ENCODE results near the gene KIF18A. TPM values are rescaled to one million over a fixed set of nuclear protein-coding genes. Genes with fewer than 3 reads are reported as not detected.

Gene KIF18A
- total RNA-seq, 1 donor from 2014 or later: 19.1 TPM

- peaks cover 16% of the 10 kb centered on the region for H3K9me3 Mint-ChIP-seq
- no peak for DNase-seq (ENCODE audit: low spot score)
- no peaks in the 10 kb centered on the region for H3K27me3 Mint-ChIP-seq (ENCODE audit: low read depth)
- H3K4me3 Mint-ChIP-seq (ENCODE audit: low read depth): no peak overlapping the region
- no peaks in the 10 kb centered on the region for H3K4me1 Mint-ChIP-seq (ENCODE audit: low read depth)
- H3K36me3 Mint-ChIP-seq (ENCODE audit: low read depth): peaks cover 34% of the 10 kb centered on the region
- no peak overlapping the region for H3K27ac Mint-ChIP-seq
- intact Hi-C loops (cut with micrococcal nuclease): no loop called here
Measured at GRCh38 chr11:28132548-28132947, 24.6 kb upstream of the KIF18A start.

GRCh38 chr11:28123151-28123581, 15.2 kb upstream of the KIF18A start:
- H3K27ac Mint-ChIP-seq: no peak overlapping the region
- intact Hi-C loops (cut with micrococcal nuclease): no loop called here
- no peaks in the 10 kb centered on the region for H3K9me3 Mint-ChIP-seq

DNA sequence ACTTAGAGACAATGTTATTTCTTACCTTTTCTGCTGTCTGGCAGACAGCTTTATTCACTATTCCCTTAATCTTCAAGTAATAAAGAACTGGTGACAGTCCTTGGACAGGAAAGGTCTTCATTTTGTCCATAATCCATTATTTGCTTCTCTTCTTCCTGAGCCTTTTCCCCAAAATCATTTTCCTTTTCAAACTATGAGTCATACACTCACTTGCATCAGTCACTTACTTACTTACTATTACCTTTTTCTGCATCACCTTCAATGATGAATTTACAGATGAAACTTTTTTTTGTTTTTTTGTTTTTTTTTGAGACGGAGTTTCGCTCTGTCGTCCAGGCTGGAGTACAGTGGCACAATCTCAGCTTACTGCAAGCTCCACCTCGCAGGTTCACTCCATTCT, 9.8 kb upstream of the KIF18A start:
- H3K27me3 Mint-ChIP-seq (ENCODE audit: low read depth): no peaks in the 10 kb centered on the region

More at GRCh38 chr11:28123151-28123581, 15.2 kb upstream of the KIF18A start:
- Mint-ChIP-seq H3K4me3 (ENCODE audit: low read depth) (no peak overlapping the region), H3K27me3 (ENCODE audit: low read depth) (no peaks in the 10 kb centered on the region), H3K36me3 (ENCODE audit: low read depth) (peaks cover 12% of the 10 kb centered on the region), H3K4me1 (ENCODE audit: low read depth) (peaks cover 4% of the 10 kb centered on the region)
- DNase-seq (ENCODE audit: low spot score): no peak

GRCh38 chr11:28114731-28115130, 6.8 kb upstream of the KIF18A start:
- no peak overlapping the region for H3K27ac Mint-ChIP-seq
- no peaks in the 10 kb centered on the region for H3K9me3 Mint-ChIP-seq
- no peaks in the 10 kb centered on the region for H3K27me3 Mint-ChIP-seq (ENCODE audit: low read depth)
- DNase-seq (ENCODE audit: low spot score): no peak
- intact Hi-C loops (cut with micrococcal nuclease): no loop called here
- peaks cover 27% of the 10 kb centered on the region for H3K4me1 Mint-ChIP-seq (ENCODE audit: low read depth)
- H3K36me3 Mint-ChIP-seq (ENCODE audit: low read depth): peaks cover 33% of the 10 kb centered on the region
- H3K4me3 Mint-ChIP-seq (ENCODE audit: low read depth): no peak overlapping the region

More for the DNA sequence above, 9.8 kb upstream of the KIF18A start:
- Mint-ChIP-seq H3K9me3 (no peaks in the 10 kb centered on the region), H3K4me1 (ENCODE audit: low read depth) (peaks cover 8% of the 10 kb centered on the region), H3K4me3 (ENCODE audit: low read depth) (no peak overlapping the region), H3K27ac (no peak overlapping the region), H3K36me3 (ENCODE audit: low read depth) (peaks cover 30% of the 10 kb centered on the region)
- no peak for DNase-seq (ENCODE audit: low spot score)
- intact Hi-C loops (cut with micrococcal nuclease): no loop called here

DNA sequence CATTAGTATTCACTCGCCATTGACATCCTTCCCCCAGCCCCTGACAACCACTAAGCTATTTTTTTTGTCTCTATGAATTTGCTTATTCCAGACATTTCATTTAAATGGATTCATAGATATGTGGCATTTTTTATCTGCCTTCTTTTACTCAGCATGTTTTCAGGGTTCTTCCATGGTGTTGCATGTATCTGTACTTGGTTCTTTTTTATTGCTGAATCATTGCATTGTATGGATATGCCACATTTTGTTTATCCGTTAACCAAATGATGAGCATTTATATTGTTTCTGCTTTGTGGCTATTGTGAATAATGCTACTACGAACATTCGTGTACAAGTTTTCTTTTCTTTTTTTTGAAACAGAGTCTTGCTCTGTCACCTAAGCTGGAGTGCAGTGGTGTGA, 6.2 kb upstream of the KIF18A start:
- H3K4me3 Mint-ChIP-seq (ENCODE audit: low read depth): no peak overlapping the region
- no peak overlapping the region for H3K27ac Mint-ChIP-seq
- peaks cover 33% of the 10 kb centered on the region for H3K4me1 Mint-ChIP-seq (ENCODE audit: low read depth)
- intact Hi-C loops (cut with micrococcal nuclease): no loop called here
- peaks cover 33% of the 10 kb centered on the region for H3K36me3 Mint-ChIP-seq (ENCODE audit: low read depth)
- no peaks in the 10 kb centered on the region for H3K9me3 Mint-ChIP-seq
- no peaks in the 10 kb centered on the region for H3K27me3 Mint-ChIP-seq (ENCODE audit: low read depth)
- no peak for DNase-seq (ENCODE audit: low spot score)

GRCh38 chr11:28110821-28111200, 2.9 kb upstream of the KIF18A start:
- H3K4me3 Mint-ChIP-seq (ENCODE audit: low read depth): peak overlapping the region; percentile 98
- H3K36me3 Mint-ChIP-seq (ENCODE audit: low read depth): peaks cover 27% of the 10 kb centered on the region
- H3K4me1 Mint-ChIP-seq (ENCODE audit: low read depth): peaks cover 39% of the 10 kb centered on the region
- intact Hi-C loops (cut with micrococcal nuclease): no loop called here
- H3K27ac Mint-ChIP-seq: peak overlapping the region; percentile 99
- H3K27me3 Mint-ChIP-seq (ENCODE audit: low read depth): no peaks in the 10 kb centered on the region
- no peaks in the 10 kb centered on the region for H3K9me3 Mint-ChIP-seq
- DNase-seq (ENCODE audit: low spot score): no peak

DNA sequence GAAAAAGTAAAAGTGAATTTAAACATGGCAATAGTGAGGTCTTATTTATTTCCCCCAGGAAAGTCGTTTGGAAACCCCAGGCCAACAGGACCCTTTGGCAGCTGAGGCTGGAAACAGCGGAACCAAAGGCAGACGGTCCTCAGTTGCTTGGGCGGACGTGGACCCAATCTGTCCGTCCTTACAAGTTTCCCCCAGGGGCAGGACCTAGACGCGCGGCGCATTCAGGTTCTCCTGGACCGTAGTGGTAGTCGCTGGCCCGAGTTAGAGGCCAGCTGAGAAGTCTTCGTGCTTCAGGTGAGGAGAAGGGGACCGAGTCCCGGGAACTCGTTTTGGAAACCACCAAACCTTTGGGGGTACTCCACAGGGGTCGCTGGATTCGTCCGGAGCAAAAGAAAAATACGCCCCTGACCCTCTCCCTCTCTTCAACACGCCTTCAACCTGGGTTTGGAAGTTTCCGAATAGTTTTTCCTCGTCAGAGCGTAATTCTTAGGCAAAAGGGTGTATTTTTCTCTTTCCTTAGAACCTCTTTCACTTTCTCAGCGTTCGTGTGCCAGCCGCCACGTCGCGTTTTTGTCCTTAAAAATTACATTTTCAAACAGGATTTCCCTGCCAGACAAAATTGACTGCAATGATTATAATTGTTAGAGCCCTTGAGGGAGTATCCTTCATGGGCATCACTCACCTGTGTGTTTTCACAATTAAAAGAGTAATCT, 2.3 kb upstream of the KIF18A start:
- Mint-ChIP-seq H3K27ac (peak overlapping the region; percentile 99), H3K4me1 (ENCODE audit: low read depth) (peaks cover 43% of the 10 kb centered on the region), H3K36me3 (ENCODE audit: low read depth) (peaks cover 25% of the 10 kb centered on the region), H3K4me3 (ENCODE audit: low read depth) (peak overlapping the region; percentile 98), H3K27me3 (ENCODE audit: low read depth) (no peaks in the 10 kb centered on the region), H3K9me3 (no peaks in the 10 kb centered on the region)
- DNase-seq (ENCODE audit: low spot score): peak; percentile 48
- intact Hi-C loops (cut with micrococcal nuclease): no loop called here

DNA sequence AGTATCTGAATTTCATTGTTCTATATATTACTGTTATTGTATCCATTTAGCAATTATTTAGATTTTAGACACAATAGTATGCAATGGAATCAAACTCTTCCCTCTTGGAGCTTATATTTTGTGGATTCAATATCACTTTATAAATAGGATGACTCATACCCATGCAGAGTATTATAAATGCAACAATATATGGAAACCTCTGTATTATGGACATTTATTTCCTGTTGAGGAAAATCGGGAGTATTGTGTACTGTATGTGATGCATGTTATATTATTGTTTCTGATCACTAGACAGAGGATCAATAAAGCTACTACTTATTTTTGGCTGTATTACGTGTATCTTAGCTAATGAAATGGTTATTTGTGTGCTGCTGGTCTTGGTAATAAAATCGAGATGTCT, 1.0 kb upstream of the KIF18A start:
- peak overlapping the region; percentile 99 for H3K27ac Mint-ChIP-seq
- intact Hi-C loops (cut with micrococcal nuclease): loop anchor here (1.0 to 5.0 kb wide), 2 partner anchors 37 to 603 kb away; partner anchors contain the start of gene LIN7C
- H3K4me1 Mint-ChIP-seq (ENCODE audit: low read depth): peaks cover 48% of the 10 kb centered on the region
- no peak for DNase-seq (ENCODE audit: low spot score)
- no peaks in the 10 kb centered on the region for H3K9me3 Mint-ChIP-seq
- H3K36me3 Mint-ChIP-seq (ENCODE audit: low read depth): peaks cover 14% of the 10 kb centered on the region
- peak overlapping the region; percentile 98 for H3K4me3 Mint-ChIP-seq (ENCODE audit: low read depth)
- H3K27me3 Mint-ChIP-seq (ENCODE audit: low read depth): no peaks in the 10 kb centered on the region

- Mint-ChIP-seq H3K36me3 (ENCODE audit: low read depth) (peaks cover 5% of the 10 kb centered on the region), H3K4me1 (ENCODE audit: low read depth) (peaks cover 49% of the 10 kb centered on the region), H3K27me3 (ENCODE audit: low read depth) (no peaks in the 10 kb centered on the region), H3K9me3 (no peaks in the 10 kb centered on the region), H3K4me3 (ENCODE audit: low read depth) (peak overlapping the region; percentile 98), H3K27ac (peak overlapping the region; percentile 99)
- peak; percentile 12 for DNase-seq (ENCODE audit: low spot score)
- intact Hi-C loops (cut with micrococcal nuclease): loop anchor here (5.0 kb wide), 1 partner anchor 35 kb away; no protein-coding TSS in a partner anchor
Measured at GRCh38 chr11:28107191-28107749, 686 bp downstream of the KIF18A start.

GRCh38 chr11:28106353-28107043, 1.5 kb downstream of the KIF18A start:
- H3K27ac Mint-ChIP-seq: peak overlapping the region; percentile 81

GRCh38 chr11:28105869-28106268, 2.1 kb downstream of the KIF18A start:
- Mint-ChIP-seq H3K4me3 (ENCODE audit: low read depth) (peak overlapping the region; percentile 98), H3K9me3 (no peaks in the 10 kb centered on the region), H3K4me1 (ENCODE audit: low read depth) (peaks cover 39% of the 10 kb centered on the region), H3K27me3 (ENCODE audit: low read depth) (no peaks in the 10 kb centered on the region), H3K27ac (peak overlapping the region; percentile 81), H3K36me3 (ENCODE audit: low read depth) (peaks cover 10% of the 10 kb centered on the region)
- DNase-seq (ENCODE audit: low spot score): no peak
- intact Hi-C loops (cut with micrococcal nuclease): loop anchor here (5.0 kb wide), 1 partner anchor 34 kb away; no protein-coding TSS in a partner anchor

More at GRCh38 chr11:28106353-28107043, 1.5 kb downstream of the KIF18A start:
- H3K4me3 Mint-ChIP-seq (ENCODE audit: low read depth): peak overlapping the region; percentile 98
- no peaks in the 10 kb centered on the region for H3K9me3 Mint-ChIP-seq
- no peaks in the 10 kb centered on the region for H3K27me3 Mint-ChIP-seq (ENCODE audit: low read depth)
- no peak for DNase-seq (ENCODE audit: low spot score)
- peaks cover 10% of the 10 kb centered on the region for H3K36me3 Mint-ChIP-seq (ENCODE audit: low read depth)
- intact Hi-C loops (cut with micrococcal nuclease): loop anchor here (5.0 kb wide), 1 partner anchor 34 kb away; no protein-coding TSS in a partner anchor
- H3K4me1 Mint-ChIP-seq (ENCODE audit: low read depth): peaks cover 42% of the 10 kb centered on the region

DNA sequence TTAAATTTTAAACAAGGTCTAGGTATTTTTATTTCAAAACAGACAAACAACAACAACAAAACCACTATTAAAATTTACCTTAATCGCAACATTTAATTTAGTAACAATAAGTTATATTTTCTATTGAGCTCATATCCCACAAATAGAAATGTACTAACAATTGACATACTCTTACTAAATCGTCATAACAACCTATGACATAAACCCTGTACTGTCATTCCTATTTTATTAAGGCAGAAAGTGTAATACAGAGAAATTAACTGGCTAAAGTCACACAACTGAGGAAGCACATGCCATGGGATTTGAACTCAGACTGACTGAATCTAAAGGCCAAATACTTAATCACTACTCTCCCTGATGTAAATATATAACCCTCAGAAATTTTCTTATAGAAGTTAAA, 3.0 kb downstream of the KIF18A start:
- peaks cover 34% of the 10 kb centered on the region for H3K4me1 Mint-ChIP-seq (ENCODE audit: low read depth)
- no peaks in the 10 kb centered on the region for H3K27me3 Mint-ChIP-seq (ENCODE audit: low read depth)
- intact Hi-C loops (cut with micrococcal nuclease): loop anchor here (5.0 kb wide), 1 partner anchor 33 kb away; no protein-coding TSS in a partner anchor
- peaks cover 10% of the 10 kb centered on the region for H3K36me3 Mint-ChIP-seq (ENCODE audit: low read depth)
- H3K27ac Mint-ChIP-seq: no peak overlapping the region
- no peak overlapping the region for H3K4me3 Mint-ChIP-seq (ENCODE audit: low read depth)
- DNase-seq (ENCODE audit: low spot score): no peak
- H3K9me3 Mint-ChIP-seq: no peaks in the 10 kb centered on the region

- H3K4me3 Mint-ChIP-seq (ENCODE audit: low read depth): no peak overlapping the region
- no peaks in the 10 kb centered on the region for H3K27me3 Mint-ChIP-seq (ENCODE audit: low read depth)
- intact Hi-C loops (cut with micrococcal nuclease): no loop called here
- DNase-seq (ENCODE audit: low spot score): no peak
- H3K4me1 Mint-ChIP-seq (ENCODE audit: low read depth): peaks cover 33% of the 10 kb centered on the region
- H3K9me3 Mint-ChIP-seq: no peaks in the 10 kb centered on the region
- no peak overlapping the region for H3K27ac Mint-ChIP-seq
- peaks cover 10% of the 10 kb centered on the region for H3K36me3 Mint-ChIP-seq (ENCODE audit: low read depth)
Measured at GRCh38 chr11:28104425-28104824, 3.5 kb downstream of the KIF18A start.
